ENCODE data around the gene RAB40B. TPM values are rescaled to one million over a fixed set of nuclear protein-coding genes. Genes with fewer than 3 reads are reported as not detected.
"Not testable (repeated sequence)": the region's sequence is repeated elsewhere in the genome, so short reads cannot be mapped to it uniquely, and the experiment has no call there.

RAB40B gene
- total RNA-seq, 2 experiments from 2014 or later, result 2.1 to 3.1 TPM

DNA sequence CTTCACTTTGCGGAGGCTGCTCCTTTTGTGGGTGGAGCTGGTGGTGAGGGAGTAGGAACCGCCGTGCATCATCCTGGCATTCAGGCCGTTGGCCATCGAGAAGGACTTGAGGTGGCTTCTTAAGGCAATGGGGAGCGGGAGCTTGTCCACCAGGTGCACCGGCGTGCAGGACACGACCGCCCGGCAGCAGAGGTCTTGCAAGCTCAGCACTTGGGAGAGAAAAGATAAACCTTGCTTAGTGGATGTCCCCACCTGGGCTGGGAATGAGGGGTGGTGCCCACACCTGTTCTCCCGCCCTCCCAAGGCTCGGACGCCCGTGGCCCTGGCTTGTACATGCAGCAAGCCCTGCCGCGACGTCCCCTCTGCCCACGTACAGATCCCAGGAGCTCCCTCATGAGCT, 40.6 kb downstream of the RAB40B start:
- no peaks in the 10 kb centered on the region for H3K9me3 Mint-ChIP-seq
- no peaks in the 10 kb centered on the region for H3K36me3 Mint-ChIP-seq
- DNase-seq, result no peak
- no peak overlapping the region for H3K4me3 Mint-ChIP-seq
- no peaks in the 10 kb centered on the region for H3K4me1 Mint-ChIP-seq
- H3K27me3 Mint-ChIP-seq, result no peaks in the 10 kb centered on the region
- no peak overlapping the region for H3K27ac Mint-ChIP-seq

DNA sequence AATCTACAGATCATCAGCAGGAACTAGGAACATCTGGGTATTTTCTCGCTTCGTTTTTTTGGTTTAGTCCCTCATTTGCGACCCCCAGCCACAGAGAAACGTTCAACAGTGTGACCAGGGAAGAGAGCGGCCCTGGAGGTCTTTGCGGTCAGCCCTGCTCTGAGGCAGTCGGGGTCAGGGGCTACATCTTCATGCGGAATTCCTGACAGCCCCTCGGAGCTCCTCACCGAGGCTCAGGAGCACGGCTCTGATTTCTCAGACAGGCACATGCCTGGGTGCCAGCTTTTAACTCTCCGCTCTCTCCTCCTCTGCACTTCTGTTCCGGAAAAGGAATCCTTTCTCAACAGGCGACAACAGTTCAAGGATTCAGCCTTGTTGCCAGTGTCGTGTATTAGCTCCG, 42.2 kb downstream of the RAB40B start:
- H3K4me1 Mint-ChIP-seq, result no peaks in the 10 kb centered on the region
- no peak overlapping the region for H3K27ac Mint-ChIP-seq
- H3K9me3 Mint-ChIP-seq, result no peaks in the 10 kb centered on the region
- no peak for DNase-seq
- no peaks in the 10 kb centered on the region for H3K36me3 Mint-ChIP-seq
- H3K4me3 Mint-ChIP-seq, result no peak overlapping the region
- H3K27me3 Mint-ChIP-seq, result no peaks in the 10 kb centered on the region

DNA sequence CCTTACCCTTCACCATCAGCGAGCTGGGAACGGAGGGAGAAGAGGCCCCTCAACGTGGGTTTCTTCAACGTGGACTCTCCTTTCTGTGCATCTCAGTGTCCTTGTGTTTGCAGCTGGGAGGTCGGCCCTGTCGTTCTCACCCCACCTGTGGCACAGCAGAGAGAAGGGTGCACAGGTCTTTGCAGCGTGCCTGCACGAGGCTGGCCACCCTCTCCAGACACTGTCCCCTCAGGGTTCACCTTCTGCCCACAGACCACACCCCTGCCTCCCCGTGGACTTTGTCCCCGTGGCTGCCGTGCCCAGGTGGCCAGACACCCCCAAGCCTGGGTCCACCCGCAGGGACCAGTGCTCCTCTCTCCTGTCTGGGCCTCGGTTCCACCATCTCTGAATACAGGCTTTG, 43.0 kb downstream of the RAB40B start:
- Mint-ChIP-seq H3K4me1 (no peaks in the 10 kb centered on the region), H3K27me3 (no peaks in the 10 kb centered on the region), H3K36me3 (no peaks in the 10 kb centered on the region), H3K9me3 (no peaks in the 10 kb centered on the region), H3K4me3 (no peak overlapping the region), H3K27ac (no peak overlapping the region)
- DNase-seq, result no peak

DNA sequence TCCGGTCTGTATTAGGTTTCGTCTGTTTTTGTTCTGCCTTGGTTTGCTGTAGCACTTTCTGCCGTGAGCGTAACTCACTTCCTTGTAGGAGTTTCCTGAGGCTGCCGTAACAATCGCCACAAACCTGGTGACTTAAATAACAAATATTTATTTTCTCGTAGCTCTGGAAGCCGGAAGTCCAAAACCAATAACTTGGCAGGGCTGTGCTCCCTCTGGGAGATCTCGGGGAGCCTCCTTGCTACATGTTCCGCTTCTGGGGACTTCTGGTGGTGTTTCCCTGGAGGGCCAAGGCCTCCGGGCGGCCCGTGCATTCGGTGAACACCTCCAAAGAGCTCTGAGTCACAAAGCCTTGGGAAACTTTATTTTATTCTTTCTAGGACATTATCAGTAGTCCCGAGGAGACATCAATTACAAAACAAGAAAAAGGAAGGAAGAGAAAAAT, 43.4 kb downstream of the RAB40B start:
- no peaks in the 10 kb centered on the region for H3K27me3 Mint-ChIP-seq
- H3K9me3 Mint-ChIP-seq, result no peaks in the 10 kb centered on the region
- no peak overlapping the region for H3K4me3 Mint-ChIP-seq
- H3K36me3 Mint-ChIP-seq, result no peaks in the 10 kb centered on the region
- H3K27ac Mint-ChIP-seq, result no peak overlapping the region
- no peaks in the 10 kb centered on the region for H3K4me1 Mint-ChIP-seq
- no peak for DNase-seq

DNA sequence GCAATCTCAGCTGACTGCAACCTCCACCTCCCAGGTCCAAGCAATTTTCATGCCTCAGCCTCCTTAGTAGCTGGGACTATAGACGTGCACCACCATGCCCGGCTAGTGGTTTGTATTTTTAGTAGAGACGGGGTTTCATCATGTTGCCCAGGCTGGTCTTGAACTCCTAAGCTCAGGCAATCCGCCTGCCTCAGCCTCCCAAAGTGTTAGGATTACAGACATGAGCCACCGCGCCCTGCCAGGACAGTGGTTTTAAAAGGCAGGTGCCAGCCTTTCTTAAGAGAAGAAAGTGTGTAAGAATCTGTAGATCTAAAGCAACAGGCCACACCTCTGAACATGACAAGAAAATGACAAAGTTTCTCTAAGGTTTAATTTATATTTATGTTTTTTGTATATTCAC, 43.9 kb downstream of the RAB40B start:
- H3K9me3 Mint-ChIP-seq, DNase-seq, H3K27me3 Mint-ChIP-seq, H3K36me3 Mint-ChIP-seq, H3K4me1 Mint-ChIP-seq, H3K27ac Mint-ChIP-seq, H3K4me3 Mint-ChIP-seq: not testable (repeated sequence)

DNA sequence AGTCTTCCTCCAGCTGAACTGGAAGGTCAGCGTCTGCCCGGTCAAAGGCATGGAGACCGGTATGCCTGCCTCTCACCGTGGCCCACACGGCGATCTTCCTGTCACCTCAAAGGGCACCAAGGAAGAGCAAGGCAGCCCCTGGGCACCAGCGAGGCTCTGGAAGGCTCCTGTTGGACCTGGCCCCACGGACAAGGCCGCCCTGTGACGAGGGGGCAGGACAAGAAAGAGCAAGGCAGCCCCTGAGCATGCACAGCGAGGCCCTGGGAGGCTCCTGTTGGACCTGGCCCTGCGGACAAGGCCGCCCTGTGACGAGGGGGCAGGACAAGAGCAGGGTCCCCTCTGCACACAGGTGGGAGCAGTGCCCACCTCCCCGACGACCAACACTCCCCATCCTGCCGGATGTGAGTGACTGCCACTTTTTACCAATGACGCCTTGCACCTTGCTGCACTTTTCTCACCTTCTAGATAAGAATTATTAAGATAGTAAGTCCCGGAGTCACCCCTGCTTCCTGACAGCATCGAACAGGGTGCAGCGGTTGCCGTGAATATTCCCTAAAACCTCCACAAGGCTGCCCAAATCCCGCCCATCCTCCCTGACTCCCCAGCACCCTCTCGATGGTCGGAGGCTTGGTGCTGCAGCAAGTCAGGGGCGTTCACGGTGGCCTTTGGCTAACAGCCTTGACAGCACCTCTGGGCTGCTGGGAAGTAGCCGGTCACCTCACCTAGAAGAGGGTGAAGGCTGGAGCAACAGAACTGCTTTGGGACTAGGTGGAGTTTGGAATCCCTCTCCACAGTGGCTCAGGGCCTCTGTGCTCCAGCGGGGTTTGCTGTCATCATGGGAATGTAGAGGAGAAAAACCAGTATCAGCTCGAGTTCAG, 44.6 kb downstream of the RAB40B start:
- no peaks in the 10 kb centered on the region for H3K9me3 Mint-ChIP-seq
- peaks cover 2% of the 10 kb centered on the region for H3K4me1 Mint-ChIP-seq
- DNase-seq, result no peak
- H3K4me3 Mint-ChIP-seq, result no peak overlapping the region
- no peak overlapping the region for H3K27ac Mint-ChIP-seq
- H3K36me3 Mint-ChIP-seq, result no peaks in the 10 kb centered on the region
- H3K27me3 Mint-ChIP-seq, result no peaks in the 10 kb centered on the region

DNA sequence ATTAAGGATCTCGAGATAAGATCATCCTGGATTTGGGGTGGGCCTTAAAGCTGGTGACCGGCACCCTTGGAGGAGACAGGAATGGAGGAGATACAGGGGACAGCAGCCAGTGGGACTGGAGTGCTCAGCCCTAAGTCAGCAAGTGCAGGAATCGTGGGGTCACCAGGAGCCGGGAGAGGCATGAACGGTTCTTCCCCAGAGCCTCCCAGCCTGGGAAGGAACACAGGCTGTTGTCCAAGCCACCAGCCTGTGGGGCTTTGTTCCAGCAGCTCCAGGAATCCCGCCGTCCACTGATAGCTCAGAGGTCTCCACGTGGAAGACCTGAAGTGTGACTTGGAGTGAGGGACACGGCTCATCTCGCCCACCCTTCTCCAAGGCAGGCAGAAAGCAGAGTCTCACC, 47.8 kb downstream of the RAB40B start:
- Mint-ChIP-seq H3K4me1 (peaks cover 10% of the 10 kb centered on the region), H3K9me3 (no peaks in the 10 kb centered on the region), H3K4me3 (no peak overlapping the region), H3K36me3 (peaks cover 11% of the 10 kb centered on the region), H3K27me3 (no peaks in the 10 kb centered on the region), H3K27ac (no peak overlapping the region)
- DNase-seq, result no peak

DNA sequence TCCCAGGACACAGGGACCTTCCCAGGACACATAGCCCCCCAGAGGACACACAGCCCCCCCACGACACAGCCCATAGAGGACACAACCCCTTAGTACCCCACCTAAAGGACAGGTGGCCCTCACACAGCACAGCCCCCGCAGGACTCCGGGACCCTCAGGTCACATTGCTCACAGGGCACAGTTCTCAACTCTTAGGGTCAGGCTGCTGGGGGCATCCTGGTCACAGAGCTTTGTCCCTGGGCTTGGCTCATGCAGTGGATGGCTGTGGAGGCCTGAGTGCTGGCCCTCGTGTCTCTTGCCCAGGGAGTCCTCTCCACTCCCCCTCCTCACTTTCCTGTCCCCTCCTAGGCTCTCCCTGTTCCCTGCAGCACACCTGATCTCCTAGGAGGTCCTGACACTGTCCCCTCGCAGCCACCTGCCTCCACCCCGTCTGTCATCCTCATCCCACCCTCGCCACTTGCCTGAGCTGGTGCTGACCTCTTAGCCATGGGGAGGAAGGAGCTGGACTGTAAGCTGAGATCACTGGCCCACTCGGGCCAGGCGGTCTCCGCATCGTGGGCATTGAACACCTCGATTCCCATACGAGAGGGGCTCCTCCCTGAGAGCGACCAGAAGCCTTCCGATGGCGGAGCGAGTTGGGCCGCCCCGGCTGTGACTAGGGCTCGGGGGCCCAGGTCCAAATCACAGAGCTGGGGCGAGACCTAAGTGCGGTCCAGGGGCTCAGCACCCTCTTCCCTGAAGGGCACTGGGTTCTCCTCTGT, 48.8 kb downstream of the RAB40B start:
- Mint-ChIP-seq H3K9me3 (no peaks in the 10 kb centered on the region), H3K27ac (no peak overlapping the region), H3K4me3 (peak overlapping the region; percentile 64), H3K27me3 (no peaks in the 10 kb centered on the region), H3K4me1 (peaks cover 15% of the 10 kb centered on the region), H3K36me3 (peaks cover 12% of the 10 kb centered on the region)
- DNase-seq, result no peak

DNA sequence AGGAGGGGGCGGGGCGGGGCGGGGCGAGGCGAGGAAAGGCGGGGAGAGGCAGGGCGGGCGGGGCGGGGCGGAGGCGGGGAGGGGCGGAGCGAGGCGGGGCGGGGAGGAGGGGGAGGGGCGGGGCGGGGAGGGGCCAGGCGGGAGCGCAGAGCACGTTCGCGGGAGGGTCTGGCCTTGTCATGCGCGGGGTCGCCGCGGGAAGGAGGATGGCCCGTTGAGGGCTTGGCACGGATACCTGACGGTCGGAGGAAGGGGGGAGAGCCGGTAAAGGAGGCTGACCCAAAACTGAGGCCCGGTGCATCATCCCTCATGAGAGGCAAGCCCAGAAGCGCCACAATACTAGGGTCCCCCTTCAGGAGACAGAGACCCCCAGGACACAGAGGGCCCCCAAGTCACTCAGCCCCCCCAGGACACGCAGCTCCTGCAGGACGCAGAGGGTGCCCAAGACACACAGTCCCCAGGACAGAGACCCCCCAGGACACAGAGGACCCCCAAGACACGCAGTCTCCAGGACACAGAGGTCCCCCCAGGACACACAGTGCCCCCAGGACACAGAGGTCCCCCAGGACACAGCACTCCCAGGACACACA, 49.7 kb downstream of the RAB40B start:
- Mint-ChIP-seq H3K36me3 (peaks cover 20% of the 10 kb centered on the region), H3K4me3 (peak overlapping the region; percentile 61), H3K9me3 (no peaks in the 10 kb centered on the region), H3K4me1 (peaks cover 19% of the 10 kb centered on the region), H3K27me3 (no peaks in the 10 kb centered on the region), H3K27ac (no peak overlapping the region)
- DNase-seq, result peak; percentile 46

DNA sequence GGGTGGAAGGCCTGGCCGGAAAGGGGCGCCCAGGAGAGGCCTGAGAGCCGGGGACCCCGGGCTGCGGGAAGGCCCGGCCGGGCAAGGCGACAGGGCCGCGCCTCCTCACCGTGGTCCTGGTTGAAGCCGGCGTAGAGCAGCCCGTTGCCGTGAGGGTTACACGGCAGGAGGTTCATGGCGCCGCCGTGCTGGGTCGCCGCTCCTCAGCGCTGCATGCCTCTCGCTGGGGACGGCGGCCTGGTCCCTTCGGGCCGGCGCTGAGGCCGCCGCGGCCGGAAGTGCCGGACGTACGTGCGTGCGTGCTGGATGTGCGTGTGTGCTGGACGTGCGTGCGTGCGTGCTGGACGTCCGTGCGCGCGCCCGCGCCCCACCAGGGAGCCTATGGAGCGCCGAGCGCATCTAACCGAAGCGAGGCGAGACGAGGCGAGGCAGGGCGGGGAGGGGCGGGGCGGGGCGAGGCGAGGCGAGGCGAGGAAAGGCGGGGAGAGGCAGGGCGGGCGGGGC, 50.3 kb downstream of the RAB40B start, which contains the start of gene WDR45B:
Gene WDR45B, minus strand, starts transcription at position 280 of the 504 bp plus-strand sequence. Its CDS starts 104 bp downstream, at position 176.
- H3K9me3 Mint-ChIP-seq, result no peaks in the 10 kb centered on the region
- peak within 1 kb of the TSS; percentile 84 for H3K4me3 Mint-ChIP-seq
- H3K27ac Mint-ChIP-seq, result peak within 1 kb of the TSS; percentile 75
- peaks cover 20% of the 10 kb centered on the region for H3K4me1 Mint-ChIP-seq
- no peaks in the 10 kb centered on the region for H3K27me3 Mint-ChIP-seq
- peak; percentile 90 for DNase-seq
- peaks cover 21% of the 10 kb centered on the region for H3K36me3 Mint-ChIP-seq

DNA sequence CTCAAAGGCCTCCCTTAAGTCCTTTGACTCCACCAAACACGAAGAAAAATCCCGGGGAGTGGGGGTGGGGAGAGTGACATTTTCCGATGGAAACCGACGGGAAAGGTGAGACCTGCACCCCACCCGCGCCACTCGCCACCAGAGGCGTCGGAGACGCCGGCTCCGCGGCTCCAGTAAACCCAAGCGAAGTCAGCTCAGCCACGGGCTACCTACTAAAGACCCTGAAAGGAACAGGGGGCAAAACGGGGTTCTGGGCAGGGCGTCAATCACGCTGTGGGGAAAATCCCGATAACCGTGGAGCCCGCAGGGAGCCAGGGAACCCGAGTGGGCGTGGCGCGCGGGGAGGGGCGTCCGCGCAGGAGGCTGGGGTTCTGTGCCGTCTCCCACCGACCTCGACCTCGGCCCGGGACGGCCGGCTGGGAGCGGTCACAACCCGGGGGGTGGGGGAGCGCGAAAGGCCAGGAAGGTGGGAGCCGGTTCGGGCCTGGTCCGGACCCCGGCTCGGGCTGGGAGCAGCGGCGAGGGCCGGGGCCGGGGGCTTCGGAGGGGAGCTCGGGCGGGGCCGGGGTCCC, 50.8 kb downstream of the RAB40B start:
- H3K27me3 Mint-ChIP-seq, result no peaks in the 10 kb centered on the region
- peaks cover 20% of the 10 kb centered on the region for H3K4me1 Mint-ChIP-seq
- no peaks in the 10 kb centered on the region for H3K9me3 Mint-ChIP-seq
- H3K27ac Mint-ChIP-seq, result peak overlapping the region; percentile 75
- peak overlapping the region; percentile 84 for H3K4me3 Mint-ChIP-seq
- DNase-seq, result peak; percentile 60
- peaks cover 21% of the 10 kb centered on the region for H3K36me3 Mint-ChIP-seq

DNA sequence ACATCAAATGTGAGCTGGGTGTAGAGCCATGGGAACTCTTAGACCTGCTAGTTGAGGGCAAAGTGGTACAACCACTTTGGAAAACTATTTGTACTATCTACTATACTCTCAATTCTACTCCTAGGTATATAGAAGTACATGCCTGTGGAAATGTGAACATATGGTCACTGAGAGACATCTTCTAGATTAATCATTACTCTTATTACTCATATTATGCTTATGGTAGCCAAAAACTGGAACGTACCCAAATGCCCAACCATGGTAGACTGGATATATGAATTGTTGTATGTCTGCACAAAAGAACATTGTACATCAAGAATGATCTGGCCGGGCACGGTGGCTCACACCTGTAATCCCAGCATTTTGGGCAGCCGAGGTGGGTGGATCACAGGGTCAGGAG, 53.0 kb downstream of the RAB40B start:
- DNase-seq, result no peak
- Mint-ChIP-seq H3K27ac (no peak overlapping the region), H3K4me1 (peaks cover 22% of the 10 kb centered on the region), H3K4me3 (peak overlapping the region; percentile 84), H3K36me3 (peaks cover 28% of the 10 kb centered on the region), H3K27me3 (no peaks in the 10 kb centered on the region), H3K9me3 (no peaks in the 10 kb centered on the region)

DNA sequence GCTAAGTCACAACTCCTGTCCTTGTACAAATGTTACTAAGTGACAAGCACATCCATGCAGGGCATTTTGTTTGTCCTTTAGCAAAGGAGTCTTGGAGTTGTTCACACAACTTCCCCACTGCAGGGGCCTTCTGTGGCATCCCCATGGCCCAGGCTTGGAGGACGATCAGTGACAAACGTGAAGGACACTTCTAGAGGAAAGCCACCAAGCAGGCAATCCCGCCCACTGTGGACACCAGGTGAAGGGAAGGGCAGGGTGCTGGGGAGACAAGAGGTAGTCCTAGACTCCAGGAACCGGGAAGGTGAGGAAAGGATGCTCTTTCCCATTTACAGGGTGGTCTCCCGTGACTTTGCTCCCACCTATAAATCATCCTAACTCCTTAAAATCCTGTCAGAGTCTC, 54.4 kb downstream of the RAB40B start:
- Mint-ChIP-seq H3K9me3 (no peaks in the 10 kb centered on the region), H3K27ac (no peak overlapping the region), H3K36me3 (peaks cover 38% of the 10 kb centered on the region), H3K4me1 (peaks cover 26% of the 10 kb centered on the region), H3K27me3 (no peaks in the 10 kb centered on the region), H3K4me3 (no peak overlapping the region)
- no peak for DNase-seq

DNA sequence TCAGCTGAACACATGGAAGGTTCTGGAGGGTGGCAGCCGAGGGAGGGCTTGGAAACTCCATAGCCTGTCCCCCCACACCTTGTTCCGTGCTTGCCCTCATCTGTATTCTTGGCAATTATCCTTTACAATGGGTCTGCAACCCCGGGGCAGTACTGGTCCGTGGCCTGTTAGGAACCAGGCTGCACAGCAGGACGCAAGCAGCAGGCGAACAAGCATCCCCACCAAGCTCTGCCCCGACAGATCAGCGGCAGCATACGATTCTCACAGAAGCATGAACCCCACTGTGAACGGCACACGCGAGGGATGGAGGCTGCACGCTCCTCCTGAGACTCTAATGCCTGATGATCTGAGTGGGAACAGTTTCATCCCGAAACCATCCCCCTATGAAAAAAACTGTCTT, 56.5 kb downstream of the RAB40B start:
- Mint-ChIP-seq H3K4me1 (peaks cover 32% of the 10 kb centered on the region), H3K27ac (no peak overlapping the region), H3K36me3 (peaks cover 54% of the 10 kb centered on the region), H3K4me3 (no peak overlapping the region), H3K27me3 (no peaks in the 10 kb centered on the region), H3K9me3 (peaks cover 1% of the 10 kb centered on the region)
- no peak for DNase-seq

DNA sequence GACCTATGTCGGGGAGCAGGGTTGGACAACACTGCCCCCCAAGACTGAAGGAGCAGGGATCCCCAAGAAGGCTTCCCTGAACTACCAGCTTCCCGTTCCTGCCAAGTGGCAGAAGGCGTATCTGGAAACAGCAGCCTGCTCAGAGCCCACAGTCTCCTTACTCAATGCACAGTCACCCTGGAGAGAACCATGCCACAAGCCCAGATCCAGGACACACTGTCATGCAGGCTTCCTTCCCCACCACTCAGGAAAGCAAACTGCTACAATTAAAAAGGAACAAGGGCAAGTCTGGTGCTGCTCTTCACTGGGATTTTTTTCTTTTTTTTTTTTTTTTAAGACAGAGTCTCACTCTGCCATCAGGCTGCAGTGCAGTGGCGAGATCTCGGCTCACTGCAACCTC, 58.5 kb downstream of the RAB40B start:
- no peak overlapping the region for H3K4me3 Mint-ChIP-seq
- H3K9me3 Mint-ChIP-seq, result peaks cover 1% of the 10 kb centered on the region
- H3K4me1 Mint-ChIP-seq, result peaks cover 23% of the 10 kb centered on the region
- no peaks in the 10 kb centered on the region for H3K27me3 Mint-ChIP-seq
- H3K27ac Mint-ChIP-seq, result no peak overlapping the region
- H3K36me3 Mint-ChIP-seq, result peaks cover 50% of the 10 kb centered on the region
- DNase-seq, result no peak
